Activated naive CD4-positive, alpha-beta T cell treated with anti-CD3 and anti-CD28 coated beads, Interleukin-2, amount 50 U/mL, for 16 hours (primary cell): ENCODE data around the gene KLF14.
"Not testable (repeated sequence)": the region's sequence is repeated elsewhere in the genome, so short reads cannot be mapped to it uniquely, and the experiment has no call there.

Experiments used
- DNase-seq: peaks from one replicate; pipeline ENCODE4 v3.0.0-alpha.2; 2020

Gene KLF14

GRCh38 chr7:130712416-130712815 lies 21.6 kb downstream of the KLF14 start:
- DNase-seq: no peak

DNA sequence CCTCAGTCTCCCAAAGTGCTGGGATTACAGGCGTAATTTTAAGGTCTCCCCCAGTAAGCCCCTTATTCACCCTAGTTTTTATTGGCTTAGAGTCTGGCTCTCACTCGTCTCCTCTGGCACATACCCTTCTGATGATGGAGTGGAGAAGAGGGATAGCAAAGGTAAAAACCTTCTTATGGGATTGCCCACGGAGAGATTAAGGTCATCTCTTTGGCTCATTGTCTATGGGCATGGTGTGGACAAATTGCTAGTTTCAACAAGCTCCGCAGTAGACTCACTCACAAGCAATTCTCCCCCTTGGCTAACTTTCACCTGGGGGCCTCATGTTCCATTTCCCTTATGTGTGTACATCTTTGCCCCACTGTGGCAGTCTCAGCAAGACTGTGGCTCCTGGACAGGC lies 25.2 kb downstream of the KLF14 start:
- no peak for DNase-seq

GRCh38 chr7:130708001-130708400 lies 26.0 kb downstream of the KLF14 start:
- DNase-seq: no peak

- DNase-seq: no peak
Measured at GRCh38 chr7:130703851-130704250, 30.2 kb downstream of the KLF14 start.

- no peak for DNase-seq
Measured at GRCh38 chr7:130701650-130702049, 32.4 kb downstream of the KLF14 start.

DNA sequence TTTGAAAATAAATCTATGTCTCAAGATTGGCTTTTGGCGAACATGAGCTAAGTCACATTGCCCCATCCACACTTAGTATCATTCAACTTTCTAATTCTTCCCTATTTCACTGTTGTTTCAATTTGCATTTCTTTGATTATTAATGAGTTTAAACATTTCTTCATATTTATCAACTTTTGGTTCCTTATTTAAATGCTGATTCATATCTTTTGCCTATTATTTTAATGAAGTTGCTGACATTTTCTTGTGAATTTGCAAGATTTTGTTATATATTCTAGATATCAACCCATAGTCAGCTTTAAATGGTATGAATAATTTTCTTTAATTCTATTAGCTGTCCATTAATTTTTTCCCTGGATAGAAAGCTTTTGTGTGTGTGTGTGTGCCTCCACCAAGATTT lies 33.2 kb downstream of the KLF14 start:
- no peak for DNase-seq

- no peak for DNase-seq
Measured at GRCh38 chr7:130699686-130700085, 34.3 kb downstream of the KLF14 start.

- DNase-seq: no peak
Measured at GRCh38 chr7:130697820-130698219, 36.2 kb downstream of the KLF14 start.

DNA sequence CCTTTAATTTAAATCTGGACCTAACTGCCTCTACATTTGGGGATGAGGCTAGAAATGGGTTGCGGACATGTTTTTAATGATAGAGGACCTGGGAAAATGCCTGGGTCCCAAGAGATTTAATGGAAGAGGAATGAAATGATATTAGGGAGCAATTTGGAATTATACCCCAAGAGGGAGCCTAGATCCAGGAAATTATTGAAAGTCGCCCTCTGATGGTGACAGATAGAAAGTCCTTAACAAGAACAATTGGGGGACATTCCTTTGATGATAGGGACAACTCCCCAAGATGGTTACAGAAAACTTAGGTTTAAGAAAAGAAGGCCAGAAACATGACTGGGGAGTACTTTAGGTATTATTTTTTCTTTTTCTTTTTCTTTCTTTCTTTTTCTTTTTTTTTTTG lies 38.2 kb downstream of the KLF14 start:
- no peak for DNase-seq

DNA sequence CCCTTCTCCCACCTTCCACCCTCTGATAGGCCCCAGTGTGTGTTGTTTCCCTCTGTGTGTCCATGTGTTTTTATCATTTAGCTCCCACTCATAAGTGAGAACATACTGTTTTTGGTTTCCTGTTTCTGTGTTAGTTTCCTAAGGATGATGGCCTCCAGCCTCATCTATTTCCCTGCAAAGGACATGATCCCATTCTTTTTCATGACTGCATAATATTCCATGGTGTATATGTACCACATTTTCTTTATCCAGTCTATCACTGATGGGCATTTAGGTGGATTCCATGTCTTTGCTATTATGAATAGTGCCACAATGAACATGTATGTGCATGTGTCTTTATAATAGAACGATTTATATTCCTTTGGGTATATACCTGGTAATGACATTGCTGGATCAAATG lies 41.6 kb downstream of the KLF14 start:
- not testable (repeated sequence) for DNase-seq

GRCh38 chr7:130689683-130690082 lies 44.3 kb downstream of the KLF14 start:
- DNase-seq: no peak

- DNase-seq: no peak
Measured at GRCh38 chr7:130683026-130683425, 51.0 kb downstream of the KLF14 start.
